Suprapubic skin (tissue), 4 donors: ENCODE measurements around the gene FBXO30. TPM values are rescaled to one million over a fixed set of nuclear protein-coding genes. Genes with fewer than 3 reads are reported as not detected.

ENCODE experiments used
- DNase-seq, 2 donors: peaks; one replicate each; pipeline ENCODE4 v3.0.0-alpha.2; 2019; ENCODE audit warnings: low spot score in 2 of 2
- H3K27ac ChIP-seq: fragments of 200-600 bp; sonication (generic); one replicate; pipeline ENCODE4 v1.5.1; 2019
- H3K27me3 ChIP-seq: fragments of 200-600 bp; sonication (generic); one replicate; pipeline ENCODE4 v1.5.1; 2019
- H3K36me3 ChIP-seq: fragments of 200-600 bp; sonication (generic); one replicate; pipeline ENCODE4 v1.5.1; 2019
- H3K4me1 ChIP-seq: fragments of 200-600 bp; sonication (generic); one replicate; pipeline ENCODE4 v1.5.1; 2019
- H3K4me3 ChIP-seq: fragments of 200-600 bp; sonication (generic); one replicate; pipeline ENCODE4 v1.5.1; 2019; ENCODE audit warnings: mild to moderate bottlenecking
- H3K9me3 ChIP-seq: fragments of 200-600 bp; sonication (generic); one replicate; pipeline ENCODE4 v1.5.1; 2019
- CTCF ChIP-seq, 2 donors: fragments of 200-600 bp in 1 of 2; fragments of 450-650 bp in 1 of 2; sonication (generic) in 1 of 2; IDR thresholded peaks; one replicate each; pipeline ENCODE4 v1.5.1; 2016 to 2019; ENCODE audit warnings: antibody characterized with exemption in 2 of 2, mild to moderate bottlenecking in 1 of 2, moderate library complexity in 1 of 2
- EP300 ChIP-seq: sonication (generic); formaldehyde crosslinking; IDR thresholded peaks from one replicate; pipeline ENCODE4 v1.6.1; 2017; ENCODE audit warnings: antibody characterized with exemption
- POLR2A ChIP-seq, 2 donors: fragments of 450-650 bp; IDR thresholded peaks; one replicate each; pipeline ENCODE4 v1.6.1; 2017; ENCODE audit warnings: antibody characterized with exemption in 2 of 2, mild to moderate bottlenecking in 2 of 2, moderate library complexity in 2 of 2
- POLR2AphosphoS5 ChIP-seq, 3 donors: sonication (generic); formaldehyde crosslinking; IDR thresholded peaks; one replicate each; pipeline ENCODE4 v1.6.1; 2017; ENCODE audit warnings: antibody characterized with exemption in 3 of 3
- WGBS: methylation state at CpG from one replicate; pipeline ENCODE4 v1.1.5; 2018; 5-methylcytosine and 5-hydroxymethylcytosine counted together
- total RNA-seq, 4 donors: library from RNA; depleted of rRNA; stranded (reverse); fragments of >200 nt; gene quantifications; one replicate each; pipeline ENCODE4 v1.1.0, GENCODE V29; 2016

FBXO30 gene
- total RNA-seq = 1 to 10 TPM; 3.6 to 5.6 (median 5.3) TPM

GRCh38 chr6:145814501-145815308 lies at the start of gene FBXO30:
TSS of gene FBXO30 (minus strand) at chr6:145814795. CDS start at chr6:145806405, 8,390 bp downstream.
- 0% methylated on average over 13 of the region's 88 CpGs for WGBS
- TF ChIP-seq POLR2AphosphoS5 (IDR thresholded peaks at IDR 0.05) (peak in 1 of 3 donors; percentile 38), EP300 (no peak), POLR2A (IDR thresholded peaks at IDR 0.05) (peak in 1 of 2 donors; percentile 66)
- Histone ChIP-seq H3K4me3 (peak within 1 kb of the TSS; percentile 73), H3K27me3 (no peaks in the 10 kb centered on the region), H3K9me3 (no peaks in the 10 kb centered on the region), H3K36me3 (no peaks in the 10 kb centered on the region), H3K27ac (peak within 1 kb of the TSS; percentile 89), H3K4me1 (peaks cover 55% of the 10 kb centered on the region)
- peak; percentile 89 to 90 for DNase-seq

- Histone ChIP-seq H3K9me3 (peaks cover 9% of the 10 kb centered on the region), H3K4me3 (no peak overlapping the region), H3K27me3 (no peaks in the 10 kb centered on the region), H3K27ac (no peak overlapping the region), H3K36me3 (no peaks in the 10 kb centered on the region), H3K4me1 (no peaks in the 10 kb centered on the region)
- TF ChIP-seq POLR2A (IDR thresholded peaks at IDR 0.05) (no peak), EP300 (no peak)
- DNase-seq = no peak
- 83% methylated on average over 2 of the region's 2 CpGs for WGBS
These were observed 49.5 kb upstream of the FBXO30 start for GRCh38 chr6:145863988-145864616.

- H3K36me3 ChIP-seq = no peaks in the 10 kb centered on the region
- no peak overlapping the region for H3K4me3 ChIP-seq
- H3K27ac ChIP-seq = no peak overlapping the region
- H3K4me1 ChIP-seq = no peaks in the 10 kb centered on the region
- H3K9me3 ChIP-seq = peaks cover 9% of the 10 kb centered on the region
- DNase-seq = no peak
- WGBS = 56% methylated on average over 1 of the region's 1 CpG
- no peaks in the 10 kb centered on the region for H3K27me3 ChIP-seq
- TF ChIP-seq CTCF (IDR thresholded peaks at IDR 0.05) (no peak), POLR2AphosphoS5 (IDR thresholded peaks at IDR 0.05) (no peak), POLR2A (IDR thresholded peaks at IDR 0.05) (no peak), EP300 (no peak)
These were observed 48.8 kb upstream of the FBXO30 start for GRCh38 chr6:145863366-145863765.

GRCh38 chr6:145860562-145860961 lies 46.0 kb upstream of the FBXO30 start:
- TF ChIP-seq EP300 (no peak), POLR2AphosphoS5 (IDR thresholded peaks at IDR 0.05) (no peak)
- H3K36me3 ChIP-seq = no peaks in the 10 kb centered on the region
- H3K4me3 ChIP-seq = no peak overlapping the region
- no peaks in the 10 kb centered on the region for H3K4me1 ChIP-seq
- peaks cover 9% of the 10 kb centered on the region for H3K9me3 ChIP-seq
- H3K27me3 ChIP-seq = no peaks in the 10 kb centered on the region
- DNase-seq = no peak
- no peak overlapping the region for H3K27ac ChIP-seq
- 97% methylated on average over 1 of the region's 1 CpG for WGBS

- Histone ChIP-seq H3K4me3 (no peak overlapping the region), H3K27ac (no peak overlapping the region), H3K4me1 (peaks cover 3% of the 10 kb centered on the region), H3K9me3 (no peaks in the 10 kb centered on the region), H3K36me3 (no peaks in the 10 kb centered on the region), H3K27me3 (no peaks in the 10 kb centered on the region)
- 77% methylated on average over 2 of the region's 2 CpGs for WGBS
- no peak for TF ChIP-seq CTCF (IDR thresholded peaks at IDR 0.05)
- TF ChIP-seq POLR2AphosphoS5 (IDR thresholded peaks at IDR 0.05) = no peak
- TF ChIP-seq EP300 = no peak
- TF ChIP-seq POLR2A (IDR thresholded peaks at IDR 0.05) = no peak
- DNase-seq = no peak
These were observed 36.1 kb upstream of the FBXO30 start for GRCh38 chr6:145850671-145851070.

- no peak for DNase-seq
- TF ChIP-seq POLR2A (IDR thresholded peaks at IDR 0.05) (no peak), CTCF (IDR thresholded peaks at IDR 0.05) (no peak)
- Histone ChIP-seq H3K4me3 (no peak overlapping the region), H3K36me3 (no peaks in the 10 kb centered on the region), H3K4me1 (peaks cover 3% of the 10 kb centered on the region), H3K27me3 (no peaks in the 10 kb centered on the region), H3K9me3 (no peaks in the 10 kb centered on the region), H3K27ac (no peak overlapping the region)
- 98% methylated on average over 2 of the region's 2 CpGs for WGBS
These were observed 33.9 kb upstream of the FBXO30 start for GRCh38 chr6:145848541-145848940.
